Activated CD8-positive, alpha-beta memory T cell treated with anti-CD3 and anti-CD28 coated beads for 36 hours (primary cell): ENCODE data around the gene CTAG1B. TPM values are rescaled to one million over a fixed set of nuclear protein-coding genes. Genes with fewer than 3 reads are reported as not detected.
"Not testable (repeated sequence)": the region's sequence is repeated elsewhere in the genome, so short reads cannot be mapped to it uniquely, and the experiment has no call there.

Experiments
- CTCF ChIA-PET: fragments of 350-600 bp; sonication (Branson Sonifier 250); formaldehyde crosslinking; loops from one replicate; lab custom pipeline; 2021; ENCODE audit warnings: antibody characterized with exemption; lab: Charles Lee
- POLR2A ChIA-PET: fragments of 350-600 bp; sonication (Branson Sonifier 250); formaldehyde crosslinking; loops from one replicate; lab custom pipeline; 2021; ENCODE audit warnings: antibody characterized with exemption; lab: Charles Lee
- total RNA-seq, 2 experiments: library from RNA; stranded (reverse); gene quantifications; one replicate each; pipeline ENCODE4 v1.2.3, GENCODE V29; 2021

The CTAG1B gene
- total RNA-seq: not detected

- CTCF ChIA-PET, POLR2A ChIA-PET: not testable (repeated sequence)
Measured at GRCh38 chrX:154619182-154619581, at the start of gene CTAG1B. CTAG1B (minus strand) TSS chrX:154619282; CDS start chrX:154619218, 64 bp downstream.

GRCh38 chrX:154661899-154662298 lies 42.8 kb upstream of the CTAG1B start:
- CTCF ChIA-PET: no interaction called here

GRCh38 chrX:154661170-154661569 lies 42.1 kb upstream of the CTAG1B start:
- ChIA-PET POLR2A (no interaction called here), CTCF (no interaction called here)

More at GRCh38 chrX:154661899-154662298, 42.8 kb upstream of the CTAG1B start:
- POLR2A ChIA-PET: no interaction called here

GRCh38 chrX:154660541-154660940 lies 41.5 kb upstream of the CTAG1B start:
- CTCF ChIA-PET: interaction anchor here (0.6 kb wide), 1 partner anchor 56 kb away, joined by 4 read pairs; no protein-coding TSS in a partner anchor
- POLR2A ChIA-PET: no interaction called here

GRCh38 chrX:154658957-154659356 lies 39.9 kb upstream of the CTAG1B start:
- POLR2A ChIA-PET: no interaction called here
- CTCF ChIA-PET: no interaction called here

GRCh38 chrX:154658187-154658586 lies 39.1 kb upstream of the CTAG1B start:
- CTCF ChIA-PET: no interaction called here
- POLR2A ChIA-PET: no interaction called here

- POLR2A ChIA-PET: no interaction called here
- CTCF ChIA-PET: no interaction called here
Measured at GRCh38 chrX:154657226-154657805, 38.2 kb upstream of the CTAG1B start.

- CTCF ChIA-PET: no interaction called here
- POLR2A ChIA-PET: no interaction called here
Measured at GRCh38 chrX:154655786-154656185, 36.7 kb upstream of the CTAG1B start.

GRCh38 chrX:154655346-154655745 lies 36.3 kb upstream of the CTAG1B start:
- POLR2A ChIA-PET: no interaction called here
- CTCF ChIA-PET: no interaction called here

GRCh38 chrX:154654925-154655324 lies 35.8 kb upstream of the CTAG1B start:
- POLR2A ChIA-PET: no interaction called here

GRCh38 chrX:154654372-154654771 lies 35.3 kb upstream of the CTAG1B start:
- ChIA-PET POLR2A (no interaction called here), CTCF (no interaction called here)

More at GRCh38 chrX:154654925-154655324, 35.8 kb upstream of the CTAG1B start:
- CTCF ChIA-PET: no interaction called here

GRCh38 chrX:154653413-154653812 lies 34.3 kb upstream of the CTAG1B start, which contains the start of gene CTAG2:
CTAG2 (minus strand) TSS chrX:154653579; CDS start chrX:154653515, 64 bp downstream.
- POLR2A ChIA-PET, CTCF ChIA-PET: not testable (repeated sequence)

GRCh38 chrX:154653048-154653401 lies 33.9 kb upstream of the CTAG1B start:
- ChIA-PET POLR2A (no interaction called here), CTCF (no interaction called here)

- CTCF ChIA-PET: no interaction called here
- POLR2A ChIA-PET: no interaction called here
Measured at GRCh38 chrX:154652311-154653047, 33.4 kb upstream of the CTAG1B start.

- POLR2A ChIA-PET: no interaction called here
- CTCF ChIA-PET: no interaction called here
Measured at GRCh38 chrX:154650221-154650510, 31.1 kb upstream of the CTAG1B start.

GRCh38 chrX:154649503-154650220 lies 30.6 kb upstream of the CTAG1B start:
- CTCF ChIA-PET: no interaction called here
- POLR2A ChIA-PET: no interaction called here

GRCh38 chrX:154648931-154649330 lies 29.8 kb upstream of the CTAG1B start:
- POLR2A ChIA-PET: no interaction called here
- CTCF ChIA-PET: no interaction called here

GRCh38 chrX:154645745-154646378 lies 26.8 kb upstream of the CTAG1B start:
- CTCF ChIA-PET, POLR2A ChIA-PET: not testable (repeated sequence)

GRCh38 chrX:154643708-154644107 lies 24.6 kb upstream of the CTAG1B start:
- CTCF ChIA-PET, POLR2A ChIA-PET: not testable (repeated sequence)

GRCh38 chrX:154641740-154642139 lies 22.7 kb upstream of the CTAG1B start:
- CTCF ChIA-PET: not testable (repeated sequence)

More at GRCh38 chrX:154641740-154642139, 22.7 kb upstream of the CTAG1B start:
- POLR2A ChIA-PET: not testable (repeated sequence)
